ENCODE data around the gene RIPK4.

DNA sequence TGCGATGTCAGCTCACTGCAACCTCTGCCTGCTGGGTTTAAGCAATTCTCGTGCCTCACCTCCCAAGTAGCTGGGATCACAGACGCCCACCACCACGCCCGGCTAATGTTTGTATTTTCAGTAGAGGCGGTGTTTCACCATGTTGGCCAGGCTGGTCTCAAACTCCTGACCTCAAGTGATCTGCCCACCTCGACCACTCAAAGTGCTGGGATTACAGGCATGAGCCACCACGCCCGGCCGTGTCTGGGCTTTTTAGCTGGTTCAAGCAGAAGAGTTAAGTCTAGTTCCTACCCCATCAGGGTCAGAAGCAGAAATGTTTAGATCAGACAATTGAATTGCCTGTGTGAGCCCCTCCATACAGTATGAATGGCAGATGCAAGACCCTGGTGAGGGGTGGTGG, 27.7 kb upstream of the RIPK4 start:
- no peak for TF ChIP-seq POLR2A (IDR thresholded peaks at IDR 0.05)
- TF ChIP-seq, protein P1, sequence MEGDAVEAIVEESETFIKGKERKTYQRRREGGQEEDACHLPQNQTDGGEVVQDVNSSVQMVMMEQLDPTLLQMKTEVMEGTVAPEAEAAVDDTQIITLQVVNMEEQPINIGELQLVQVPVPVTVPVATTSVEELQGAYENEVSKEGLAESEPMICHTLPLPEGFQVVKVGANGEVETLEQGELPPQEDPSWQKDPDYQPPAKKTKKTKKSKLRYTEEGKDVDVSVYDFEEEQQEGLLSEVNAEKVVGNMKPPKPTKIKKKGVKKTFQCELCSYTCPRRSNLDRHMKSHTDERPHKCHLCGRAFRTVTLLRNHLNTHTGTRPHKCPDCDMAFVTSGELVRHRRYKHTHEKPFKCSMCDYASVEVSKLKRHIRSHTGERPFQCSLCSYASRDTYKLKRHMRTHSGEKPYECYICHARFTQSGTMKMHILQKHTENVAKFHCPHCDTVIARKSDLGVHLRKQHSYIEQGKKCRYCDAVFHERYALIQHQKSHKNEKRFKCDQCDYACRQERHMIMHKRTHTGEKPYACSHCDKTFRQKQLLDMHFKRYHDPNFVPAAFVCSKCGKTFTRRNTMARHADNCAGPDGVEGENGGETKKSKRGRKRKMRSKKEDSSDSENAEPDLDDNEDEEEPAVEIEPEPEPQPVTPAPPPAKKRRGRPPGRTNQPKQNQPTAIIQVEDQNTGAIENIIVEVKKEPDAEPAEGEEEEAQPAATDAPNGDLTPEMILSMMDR (IDR thresholded peaks at IDR 0.05) = no peak
- TF ChIP-seq POLR2AphosphoS5 (IDR thresholded peaks at IDR 0.05) = no peak

Data from breast epithelium (tissue), 3 donors.